ENCODE results near the gene ENPP7.

ENPP7 gene

DNA sequence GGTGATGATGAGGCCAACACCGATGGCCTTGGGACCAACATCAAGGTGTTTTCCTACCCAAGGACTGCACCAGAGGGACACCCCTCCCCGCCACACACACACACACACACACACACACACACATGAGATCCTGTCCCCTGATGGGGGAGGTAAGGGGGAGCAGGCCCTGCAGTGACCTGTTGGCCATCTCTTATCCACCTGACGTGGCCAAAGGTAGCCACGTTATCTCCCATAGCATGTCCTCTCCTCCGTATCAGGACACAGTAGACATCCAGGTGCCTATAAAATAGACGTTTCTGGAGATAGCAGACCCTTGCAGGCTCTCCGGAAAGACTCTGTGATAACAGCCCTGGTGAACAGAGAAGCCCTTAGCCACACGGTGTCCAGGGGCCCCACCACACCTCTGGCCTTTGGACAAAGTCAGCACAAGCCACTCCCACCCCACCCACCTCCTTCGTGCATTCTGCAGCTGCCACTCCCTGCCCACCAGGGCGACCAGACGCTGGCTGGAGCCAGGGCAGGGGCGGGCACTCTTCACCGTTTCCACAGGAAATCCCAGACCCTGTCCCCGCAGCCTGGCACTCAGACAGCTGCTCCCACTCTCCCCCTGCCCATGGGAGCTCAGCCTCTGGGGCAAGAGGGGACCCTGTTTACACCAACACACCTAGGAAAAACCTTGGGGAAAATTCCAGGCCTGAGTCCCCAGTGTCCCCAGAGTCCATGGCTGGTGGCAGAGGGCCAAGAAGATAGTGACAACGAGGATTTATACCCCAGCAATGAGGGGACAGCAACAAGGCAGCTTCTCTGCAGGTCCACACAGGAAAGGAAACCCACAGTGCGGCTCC lies 15.4 kb upstream of the ENPP7 start:
- no peak for TF ChIP-seq POLR2A (IDR thresholded peaks at IDR 0.05; ENCODE audit: extremely low read depth, insufficient read length)
- TF ChIP-seq, protein P1, sequence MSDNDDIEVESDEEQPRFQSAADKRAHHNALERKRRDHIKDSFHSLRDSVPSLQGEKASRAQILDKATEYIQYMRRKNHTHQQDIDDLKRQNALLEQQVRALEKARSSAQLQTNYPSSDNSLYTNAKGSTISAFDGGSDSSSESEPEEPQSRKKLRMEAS (IDR thresholded peaks at IDR 0.05; ENCODE audit: low read depth, low read length), result no peak
- H3K4me3 ChIP-seq (ENCODE audit: low read depth, low read length), result no peak overlapping the region
- no peak for DNase-seq (ENCODE audit: low read depth)

DNA sequence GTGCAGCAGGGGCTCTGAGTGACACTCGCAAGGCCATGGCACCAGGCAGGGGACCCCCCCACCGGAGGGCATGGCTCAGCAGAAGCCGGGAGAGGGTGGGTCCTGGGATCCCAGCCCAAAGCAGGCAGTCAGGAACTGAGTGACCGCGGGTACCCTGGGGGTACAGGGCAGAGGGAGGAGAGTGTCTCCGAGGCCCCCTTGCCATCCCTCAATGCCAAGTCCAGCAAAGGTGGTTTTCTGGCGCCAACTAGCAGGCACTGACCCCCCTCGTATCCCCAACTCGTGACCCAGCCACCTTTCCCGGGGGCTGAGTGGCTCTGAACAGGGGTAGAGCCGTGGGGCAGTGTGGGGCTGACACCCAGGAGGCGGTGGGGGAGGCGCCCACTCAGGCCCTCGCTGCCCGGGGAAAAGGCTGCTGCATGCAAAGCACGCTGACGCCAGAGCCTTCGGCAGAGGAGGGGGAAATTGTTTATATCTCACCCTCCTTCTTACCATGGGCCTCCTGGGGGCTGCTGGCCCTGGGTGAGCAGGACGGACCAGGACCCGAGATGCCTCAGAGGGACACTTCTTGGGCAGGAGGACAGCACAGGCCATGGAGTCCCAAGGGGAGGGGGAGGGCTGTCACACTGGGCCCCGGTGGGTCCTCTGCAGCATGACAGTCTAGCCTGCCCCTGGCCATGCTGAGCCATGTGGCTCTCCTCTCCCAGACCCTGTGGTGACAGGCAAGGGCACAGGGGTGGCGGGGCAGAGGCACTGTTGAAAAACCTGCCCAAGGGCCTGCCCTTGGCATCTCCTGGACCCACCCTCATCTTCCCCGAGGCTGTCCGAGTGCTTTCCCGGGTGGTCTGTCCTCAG lies 14.6 kb upstream of the ENPP7 start:
- no peak overlapping the region for H3K4me3 ChIP-seq (ENCODE audit: low read depth, low read length)
- TF ChIP-seq, protein P2, sequence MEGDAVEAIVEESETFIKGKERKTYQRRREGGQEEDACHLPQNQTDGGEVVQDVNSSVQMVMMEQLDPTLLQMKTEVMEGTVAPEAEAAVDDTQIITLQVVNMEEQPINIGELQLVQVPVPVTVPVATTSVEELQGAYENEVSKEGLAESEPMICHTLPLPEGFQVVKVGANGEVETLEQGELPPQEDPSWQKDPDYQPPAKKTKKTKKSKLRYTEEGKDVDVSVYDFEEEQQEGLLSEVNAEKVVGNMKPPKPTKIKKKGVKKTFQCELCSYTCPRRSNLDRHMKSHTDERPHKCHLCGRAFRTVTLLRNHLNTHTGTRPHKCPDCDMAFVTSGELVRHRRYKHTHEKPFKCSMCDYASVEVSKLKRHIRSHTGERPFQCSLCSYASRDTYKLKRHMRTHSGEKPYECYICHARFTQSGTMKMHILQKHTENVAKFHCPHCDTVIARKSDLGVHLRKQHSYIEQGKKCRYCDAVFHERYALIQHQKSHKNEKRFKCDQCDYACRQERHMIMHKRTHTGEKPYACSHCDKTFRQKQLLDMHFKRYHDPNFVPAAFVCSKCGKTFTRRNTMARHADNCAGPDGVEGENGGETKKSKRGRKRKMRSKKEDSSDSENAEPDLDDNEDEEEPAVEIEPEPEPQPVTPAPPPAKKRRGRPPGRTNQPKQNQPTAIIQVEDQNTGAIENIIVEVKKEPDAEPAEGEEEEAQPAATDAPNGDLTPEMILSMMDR (IDR thresholded peaks at IDR 0.05; ENCODE audit: low read depth, low read length), result no peak
- TF ChIP-seq MYC (IDR thresholded peaks at IDR 0.05; ENCODE audit: low read depth, low read length) (no peak), POLR2A (IDR thresholded peaks at IDR 0.05; ENCODE audit: extremely low read depth, insufficient read length) (no peak)
- TF ChIP-seq, protein P1 (IDR thresholded peaks at IDR 0.05; ENCODE audit: low read depth, low read length), result no peak
- DNase-seq (ENCODE audit: low read depth), result no peak

DNA sequence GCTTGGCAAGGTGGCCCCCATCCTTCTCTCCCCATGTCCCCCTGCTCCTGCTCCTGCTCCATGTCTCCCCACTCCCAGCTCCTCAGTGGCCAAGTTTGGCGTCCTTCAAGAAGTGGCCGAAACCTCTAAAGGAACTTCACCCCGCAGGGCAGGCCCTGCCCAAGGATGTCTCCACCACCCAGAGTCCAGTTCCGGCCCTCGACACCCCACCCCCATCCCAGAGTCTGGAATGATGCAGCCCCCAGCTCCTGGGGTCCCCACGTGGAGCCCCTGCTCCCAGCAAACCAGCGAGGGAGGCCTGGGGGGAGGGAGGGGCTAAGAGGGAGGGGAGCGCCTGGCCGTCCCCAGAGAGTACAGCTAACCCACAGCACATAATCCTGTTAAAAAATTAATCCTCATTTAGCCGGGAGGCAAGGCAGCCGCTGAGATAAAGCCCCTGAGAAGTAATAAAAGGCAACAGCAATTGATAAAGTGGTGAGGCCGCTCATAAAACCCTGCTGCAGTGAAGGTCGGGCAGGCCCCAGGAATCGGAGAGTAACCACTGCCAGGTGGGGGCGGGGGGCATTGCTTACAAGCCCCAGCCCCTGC lies 9.9 kb upstream of the ENPP7 start:
- H3K4me3 ChIP-seq (ENCODE audit: low read depth, low read length), result no peak overlapping the region
- DNase-seq (ENCODE audit: low read depth), result no peak
- TF ChIP-seq, protein P1 (IDR thresholded peaks at IDR 0.05; ENCODE audit: low read depth, low read length), result no peak
- TF ChIP-seq POLR2A (IDR thresholded peaks at IDR 0.05; ENCODE audit: extremely low read depth, insufficient read length) (no peak), MYC (IDR thresholded peaks at IDR 0.05; ENCODE audit: low read depth, low read length) (no peak)
- TF ChIP-seq, protein P2 (IDR thresholded peaks at IDR 0.05; ENCODE audit: low read depth, low read length), result no peak

DNA sequence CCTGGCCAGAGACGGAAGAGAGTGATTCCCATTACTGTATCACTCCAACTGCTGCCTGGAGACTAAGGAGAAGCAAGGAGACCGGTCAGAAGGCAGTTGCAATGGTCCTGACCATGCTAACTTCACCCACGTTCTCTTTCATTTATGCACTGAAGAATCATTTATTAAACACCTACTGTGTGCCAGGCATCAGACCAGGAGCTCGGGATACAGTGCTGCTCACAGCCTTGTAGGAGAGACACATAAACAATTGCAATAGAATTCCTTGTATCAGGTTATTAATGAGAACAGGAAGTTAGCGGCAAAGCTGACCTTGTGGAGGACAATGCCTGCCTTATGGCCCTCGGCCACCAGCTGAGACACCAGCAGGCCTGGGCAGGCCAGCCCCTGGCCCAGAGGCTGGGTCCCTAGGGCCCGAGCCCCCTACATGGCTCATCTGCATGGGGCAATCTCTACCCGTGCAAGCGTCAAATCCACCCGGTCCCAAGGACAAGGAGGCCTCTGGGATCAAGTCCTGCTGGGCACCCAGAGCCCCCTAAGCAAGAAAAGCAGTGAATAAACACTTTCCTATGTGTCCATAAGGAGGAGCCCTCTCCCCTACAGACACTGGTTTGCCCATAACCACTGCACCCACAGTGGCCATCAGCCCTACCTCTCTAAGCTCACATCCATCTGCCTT lies 8.6 kb upstream of the ENPP7 start:
- TF ChIP-seq, protein P2 (IDR thresholded peaks at IDR 0.05; ENCODE audit: low read depth, low read length), result peak; percentile 42
- no peak for TF ChIP-seq POLR2A (IDR thresholded peaks at IDR 0.05; ENCODE audit: extremely low read depth, insufficient read length)
- H3K4me3 ChIP-seq (ENCODE audit: low read depth, low read length), result no peak overlapping the region
- DNase-seq (ENCODE audit: low read depth), result peak; percentile 49

DNA sequence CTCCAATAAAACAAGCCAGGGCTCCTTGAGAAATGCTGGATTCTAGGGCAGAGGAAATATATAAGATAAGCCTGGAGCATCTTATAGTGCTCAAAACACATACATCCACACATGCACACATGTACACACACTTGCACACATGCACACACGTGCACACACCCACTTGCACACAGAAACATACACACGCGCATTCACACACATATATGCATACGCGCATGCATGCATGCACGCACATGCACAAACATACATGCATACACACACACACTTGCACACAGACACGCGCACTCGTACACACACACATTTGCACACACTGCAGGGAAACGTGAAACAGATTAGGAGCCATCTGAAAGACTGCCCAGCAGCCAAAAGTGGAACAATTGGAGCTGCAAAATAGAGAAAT lies 8.0 kb upstream of the ENPP7 start:
- no peak overlapping the region for H3K4me3 ChIP-seq (ENCODE audit: low read depth, low read length)
- TF ChIP-seq, protein P1 (IDR thresholded peaks at IDR 0.05; ENCODE audit: low read depth, low read length), result no peak
- TF ChIP-seq MYC (IDR thresholded peaks at IDR 0.05; ENCODE audit: low read depth, low read length), result no peak
- TF ChIP-seq POLR2A (IDR thresholded peaks at IDR 0.05; ENCODE audit: extremely low read depth, insufficient read length), result no peak
- TF ChIP-seq, protein P2 (IDR thresholded peaks at IDR 0.05; ENCODE audit: low read depth, low read length), result no peak
- DNase-seq (ENCODE audit: low read depth), result no peak

All from NB4 (cell line).